ENCODE measurements around the gene CLDN34.

The CLDN34 gene

DNA sequence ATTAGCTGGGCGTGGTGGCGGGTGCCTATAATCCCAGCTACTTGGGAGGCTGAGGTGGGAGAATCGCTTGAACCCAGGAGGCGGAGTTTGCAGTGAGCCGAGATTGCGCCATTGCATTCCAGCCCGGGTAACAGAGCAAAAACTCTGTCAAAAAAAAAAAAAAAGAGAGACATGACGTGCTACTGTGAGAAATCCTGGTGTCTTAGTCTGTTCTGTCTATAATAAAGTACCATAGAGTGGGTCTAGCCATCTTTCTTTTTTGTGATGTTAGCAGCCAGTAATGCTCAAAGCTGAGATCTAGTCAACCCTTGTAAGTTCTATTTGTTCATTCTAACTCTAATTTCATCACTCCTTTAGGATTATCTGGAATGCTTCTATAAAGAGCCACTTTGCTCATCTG lies 38.9 kb downstream of the CLDN34 start:
- DNase-seq (ENCODE audit: low read depth) = no peak
- TF ChIP-seq, protein P1, sequence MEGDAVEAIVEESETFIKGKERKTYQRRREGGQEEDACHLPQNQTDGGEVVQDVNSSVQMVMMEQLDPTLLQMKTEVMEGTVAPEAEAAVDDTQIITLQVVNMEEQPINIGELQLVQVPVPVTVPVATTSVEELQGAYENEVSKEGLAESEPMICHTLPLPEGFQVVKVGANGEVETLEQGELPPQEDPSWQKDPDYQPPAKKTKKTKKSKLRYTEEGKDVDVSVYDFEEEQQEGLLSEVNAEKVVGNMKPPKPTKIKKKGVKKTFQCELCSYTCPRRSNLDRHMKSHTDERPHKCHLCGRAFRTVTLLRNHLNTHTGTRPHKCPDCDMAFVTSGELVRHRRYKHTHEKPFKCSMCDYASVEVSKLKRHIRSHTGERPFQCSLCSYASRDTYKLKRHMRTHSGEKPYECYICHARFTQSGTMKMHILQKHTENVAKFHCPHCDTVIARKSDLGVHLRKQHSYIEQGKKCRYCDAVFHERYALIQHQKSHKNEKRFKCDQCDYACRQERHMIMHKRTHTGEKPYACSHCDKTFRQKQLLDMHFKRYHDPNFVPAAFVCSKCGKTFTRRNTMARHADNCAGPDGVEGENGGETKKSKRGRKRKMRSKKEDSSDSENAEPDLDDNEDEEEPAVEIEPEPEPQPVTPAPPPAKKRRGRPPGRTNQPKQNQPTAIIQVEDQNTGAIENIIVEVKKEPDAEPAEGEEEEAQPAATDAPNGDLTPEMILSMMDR (conservative IDR thresholded peaks at IDR 0.05; ENCODE audit: low read depth, low read length) = no peak
- H3K4me3 ChIP-seq (ENCODE audit: low read length) = no peak overlapping the region

GRCh38 chrX:10006770-10007169 lies 39.6 kb downstream of the CLDN34 start:
- TF ChIP-seq, protein P1 (conservative IDR thresholded peaks at IDR 0.05; ENCODE audit: low read depth, low read length) = no peak
- no peak overlapping the region for H3K4me3 ChIP-seq (ENCODE audit: low read length)
- DNase-seq (ENCODE audit: low read depth) = no peak

DNA sequence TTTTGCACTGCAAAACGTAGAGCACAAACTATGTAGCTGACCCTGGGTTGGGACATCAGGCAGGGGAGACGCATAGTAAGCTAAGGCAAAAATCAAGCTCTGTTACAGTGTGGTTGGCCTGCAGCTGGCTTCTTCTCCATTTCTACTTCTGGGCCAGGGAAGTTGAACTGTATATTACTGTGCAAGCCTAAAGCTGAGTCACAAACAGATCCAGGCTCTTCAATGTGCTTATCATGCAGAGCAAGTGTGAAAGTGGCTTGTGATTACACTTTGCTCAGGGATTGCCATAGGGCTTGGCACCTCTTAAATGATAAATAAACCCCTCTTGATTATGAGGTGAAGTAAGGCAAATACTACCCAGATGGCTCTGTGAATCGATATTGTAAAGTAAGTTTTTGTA lies 40.5 kb downstream of the CLDN34 start:
- no peak overlapping the region for H3K4me3 ChIP-seq (ENCODE audit: low read length)
- TF ChIP-seq, protein P1 (conservative IDR thresholded peaks at IDR 0.05; ENCODE audit: low read depth, low read length) = no peak
- no peak for DNase-seq (ENCODE audit: low read depth)

DNA sequence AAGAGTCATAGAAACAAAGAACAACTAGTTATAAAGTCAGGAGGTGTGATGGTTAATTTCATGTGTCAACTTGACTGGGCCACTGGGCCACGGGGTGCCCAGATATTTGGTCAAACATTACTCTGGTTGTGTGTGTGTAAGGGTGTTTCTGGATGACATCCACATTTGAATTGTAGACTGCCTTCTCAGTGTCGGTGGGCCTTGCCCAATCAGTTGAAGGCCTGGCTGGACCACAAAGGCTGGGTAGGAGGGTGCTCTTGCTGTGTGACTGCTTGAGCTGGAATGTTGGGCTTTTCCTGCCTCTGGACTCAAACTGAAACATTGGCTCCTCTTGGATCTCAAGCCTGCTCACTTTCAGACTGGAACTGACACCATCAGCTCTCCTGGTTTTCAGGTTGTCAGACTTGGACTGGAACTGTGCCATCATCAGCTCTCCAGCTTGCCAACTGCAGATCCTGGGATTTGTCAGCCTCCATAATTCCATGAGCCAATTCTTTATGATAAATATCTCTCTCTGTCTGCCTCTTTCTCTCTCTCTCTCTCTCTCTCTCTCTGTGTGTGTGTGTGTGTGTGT lies 41.4 kb downstream of the CLDN34 start:
- DNase-seq (ENCODE audit: low read depth) = no peak
- TF ChIP-seq, protein P1 (conservative IDR thresholded peaks at IDR 0.05; ENCODE audit: low read depth, low read length) = no peak
- no peak overlapping the region for H3K4me3 ChIP-seq (ENCODE audit: low read length)

GRCh38 chrX:10009741-10010140 lies 42.6 kb downstream of the CLDN34 start:
- no peak for DNase-seq (ENCODE audit: low read depth)
- TF ChIP-seq, protein P1 (conservative IDR thresholded peaks at IDR 0.05; ENCODE audit: low read depth, low read length) = no peak
- no peak overlapping the region for H3K4me3 ChIP-seq (ENCODE audit: low read length)

GRCh38 chrX:10010686-10011085 lies 43.5 kb downstream of the CLDN34 start:
- TF ChIP-seq, protein P1 (conservative IDR thresholded peaks at IDR 0.05; ENCODE audit: low read depth, low read length) = no peak
- no peak for DNase-seq (ENCODE audit: low read depth)
- H3K4me3 ChIP-seq (ENCODE audit: low read length) = no peak overlapping the region

DNA sequence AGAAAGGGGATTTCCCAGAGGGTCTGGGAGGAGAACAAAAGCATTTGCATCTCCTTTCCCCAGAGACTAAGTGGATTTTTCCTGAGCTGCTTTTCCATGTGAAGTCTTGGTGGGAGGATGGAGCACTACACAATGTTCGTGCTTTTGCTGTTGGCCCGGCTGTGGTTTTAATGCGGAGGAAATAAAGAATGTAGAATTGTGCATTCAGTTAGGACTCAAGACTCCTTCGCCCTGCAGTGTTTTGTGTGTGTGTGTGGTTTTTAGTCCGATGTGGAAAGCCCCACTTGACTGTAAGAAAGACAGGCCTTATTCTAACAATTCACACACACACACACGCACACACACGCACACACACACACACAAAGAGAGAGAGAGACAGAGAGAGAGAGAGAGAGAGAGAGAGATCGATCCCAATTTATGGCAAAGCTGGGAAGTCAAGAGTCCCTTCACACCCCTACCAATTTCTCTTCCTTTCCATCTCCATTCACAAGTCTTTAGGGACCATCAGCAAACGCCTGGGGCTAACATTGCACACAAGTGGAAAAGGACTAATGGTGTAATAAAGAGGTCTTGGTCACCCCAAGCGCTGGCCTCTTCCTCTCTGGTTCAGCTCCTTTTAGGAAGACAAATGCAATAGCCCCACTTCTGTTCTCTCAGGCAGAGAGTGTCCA lies 44.2 kb downstream of the CLDN34 start:
- TF ChIP-seq, protein P1 (conservative IDR thresholded peaks at IDR 0.05; ENCODE audit: low read depth, low read length) = no peak
- DNase-seq (ENCODE audit: low read depth) = no peak
- H3K4me3 ChIP-seq (ENCODE audit: low read length) = no peak overlapping the region
